ENCODE measurements around the gene C19orf38. TPM values are rescaled to one million over a fixed set of nuclear protein-coding genes. Genes with fewer than 3 reads are reported as not detected.
A peak's percentile ranks its signal among the peaks of the same experiment; 100 is the strongest.

The C19orf38 gene
- total and polyA plus RNA-seq, 9 of the 15 experiments (the other 6 are each of a cell fraction or from before 2014, with no cell fraction given): 0.14 to 0.18 TPM; not detected in 7

DNA sequence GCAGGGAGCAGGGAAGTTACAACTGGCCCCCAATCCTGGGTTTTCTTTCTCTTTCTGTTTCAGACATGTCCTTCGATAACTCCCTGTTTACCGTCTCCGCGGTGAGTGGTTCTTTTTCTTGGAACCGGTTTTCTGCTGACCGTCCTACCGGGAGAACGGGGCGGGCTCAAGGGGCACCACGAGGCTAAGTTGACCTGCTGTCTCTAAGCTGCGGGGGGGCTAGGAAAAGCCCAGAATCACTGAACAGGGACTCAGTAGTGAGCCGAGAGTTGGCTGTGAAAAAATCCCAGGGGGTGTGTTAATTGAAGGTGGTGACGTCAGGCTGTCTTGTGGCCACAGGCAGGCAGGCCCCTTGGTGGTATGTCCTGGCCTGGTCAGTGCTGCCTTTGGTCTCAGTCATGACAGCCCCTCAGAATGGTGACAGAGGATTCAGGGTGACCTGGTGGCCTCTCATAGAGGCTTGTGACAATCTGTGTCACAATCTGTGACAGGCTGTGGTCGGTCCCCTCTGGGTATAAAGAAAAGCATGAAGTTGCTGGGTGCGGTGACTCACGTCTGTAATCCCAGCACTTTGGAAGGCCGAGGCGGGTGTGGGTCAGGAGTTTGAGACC is 15.0 kb downstream of the C19orf38 start (continued):
- TF ChIP-seq, protein P1, sequence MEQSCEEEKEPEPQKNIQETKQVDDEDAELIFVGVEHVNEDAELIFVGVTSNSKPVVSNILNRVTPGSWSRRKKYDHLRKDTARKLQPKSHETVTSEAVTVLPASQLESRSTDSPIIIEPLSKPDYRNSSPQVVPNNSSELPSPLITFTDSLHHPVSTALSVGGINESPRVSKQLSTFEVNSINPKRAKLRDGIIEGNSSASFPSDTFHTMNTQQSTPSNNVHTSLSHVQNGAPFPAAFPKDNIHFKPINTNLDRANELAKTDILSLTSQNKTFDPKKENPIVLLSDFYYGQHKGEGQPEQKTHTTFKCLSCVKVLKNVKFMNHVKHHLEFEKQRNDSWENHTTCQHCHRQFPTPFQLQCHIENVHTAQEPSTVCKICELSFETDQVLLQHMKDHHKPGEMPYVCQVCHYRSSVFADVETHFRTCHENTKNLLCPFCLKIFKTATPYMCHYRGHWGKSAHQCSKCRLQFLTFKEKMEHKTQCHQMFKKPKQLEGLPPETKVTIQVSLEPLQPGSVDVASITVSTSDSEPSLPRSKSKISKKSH (CRISPR knock-in tag; IDR thresholded peaks at IDR 0.05): no peak
- TF ChIP-seq, protein P2, sequence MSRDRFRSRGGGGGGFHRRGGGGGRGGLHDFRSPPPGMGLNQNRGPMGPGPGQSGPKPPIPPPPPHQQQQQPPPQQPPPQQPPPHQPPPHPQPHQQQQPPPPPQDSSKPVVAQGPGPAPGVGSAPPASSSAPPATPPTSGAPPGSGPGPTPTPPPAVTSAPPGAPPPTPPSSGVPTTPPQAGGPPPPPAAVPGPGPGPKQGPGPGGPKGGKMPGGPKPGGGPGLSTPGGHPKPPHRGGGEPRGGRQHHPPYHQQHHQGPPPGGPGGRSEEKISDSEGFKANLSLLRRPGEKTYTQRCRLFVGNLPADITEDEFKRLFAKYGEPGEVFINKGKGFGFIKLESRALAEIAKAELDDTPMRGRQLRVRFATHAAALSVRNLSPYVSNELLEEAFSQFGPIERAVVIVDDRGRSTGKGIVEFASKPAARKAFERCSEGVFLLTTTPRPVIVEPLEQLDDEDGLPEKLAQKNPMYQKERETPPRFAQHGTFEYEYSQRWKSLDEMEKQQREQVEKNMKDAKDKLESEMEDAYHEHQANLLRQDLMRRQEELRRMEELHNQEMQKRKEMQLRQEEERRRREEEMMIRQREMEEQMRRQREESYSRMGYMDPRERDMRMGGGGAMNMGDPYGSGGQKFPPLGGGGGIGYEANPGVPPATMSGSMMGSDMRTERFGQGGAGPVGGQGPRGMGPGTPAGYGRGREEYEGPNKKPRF (IDR thresholded peaks at IDR 0.05; ENCODE audit: low read depth, low read length): no peak
- TF ChIP-seq ZNF282 (CRISPR knock-in tag; IDR thresholded peaks at IDR 0.05) (no peak), ZNF354B (CRISPR knock-in tag; IDR thresholded peaks at IDR 0.05) (no peak), ZNF24 (IDR thresholded peaks at IDR 0.05) (no peak), ZNF586 (CRISPR knock-in tag; conservative IDR thresholded peaks at IDR 0.05) (no peak), KLF10 (CRISPR knock-in tag; IDR thresholded peaks at IDR 0.05) (no peak), SMARCE1 (IDR thresholded peaks at IDR 0.05) (peak; percentile 64; the same call in 1 of the 2 replicates), LEF1 (IDR thresholded peaks at IDR 0.05) (peak; percentile 23; the same call in 1 of the 2 replicates), CREB1 (IDR thresholded peaks at IDR 0.05) (no peak), CREB1 (CRISPR knock-in tag; IDR thresholded peaks at IDR 0.05) (peak; percentile 66), KDM5B (IDR thresholded peaks at IDR 0.05; ENCODE audit: insufficient replicate concordance, low read depth, low read length) (no peak), BRF1 (IDR thresholded peaks at IDR 0.05; ENCODE audit: borderline replicate concordance, extremely low read depth, insufficient read length) (no peak), KDM1A (IDR thresholded peaks at IDR 0.05) (peak; percentile 97 to 98), JUN (IDR thresholded peaks at IDR 0.05; ENCODE audit: borderline replicate concordance, low read depth, low read length) (peak; percentile 58), JUN (CRISPR knock-in tag; IDR thresholded peaks at IDR 0.05; ENCODE audit: borderline replicate concordance) (no peak), EP300 (IDR thresholded peaks at IDR 0.05; ENCODE audit: low read length) (no peak)
- TF ChIP-seq, protein P3, sequence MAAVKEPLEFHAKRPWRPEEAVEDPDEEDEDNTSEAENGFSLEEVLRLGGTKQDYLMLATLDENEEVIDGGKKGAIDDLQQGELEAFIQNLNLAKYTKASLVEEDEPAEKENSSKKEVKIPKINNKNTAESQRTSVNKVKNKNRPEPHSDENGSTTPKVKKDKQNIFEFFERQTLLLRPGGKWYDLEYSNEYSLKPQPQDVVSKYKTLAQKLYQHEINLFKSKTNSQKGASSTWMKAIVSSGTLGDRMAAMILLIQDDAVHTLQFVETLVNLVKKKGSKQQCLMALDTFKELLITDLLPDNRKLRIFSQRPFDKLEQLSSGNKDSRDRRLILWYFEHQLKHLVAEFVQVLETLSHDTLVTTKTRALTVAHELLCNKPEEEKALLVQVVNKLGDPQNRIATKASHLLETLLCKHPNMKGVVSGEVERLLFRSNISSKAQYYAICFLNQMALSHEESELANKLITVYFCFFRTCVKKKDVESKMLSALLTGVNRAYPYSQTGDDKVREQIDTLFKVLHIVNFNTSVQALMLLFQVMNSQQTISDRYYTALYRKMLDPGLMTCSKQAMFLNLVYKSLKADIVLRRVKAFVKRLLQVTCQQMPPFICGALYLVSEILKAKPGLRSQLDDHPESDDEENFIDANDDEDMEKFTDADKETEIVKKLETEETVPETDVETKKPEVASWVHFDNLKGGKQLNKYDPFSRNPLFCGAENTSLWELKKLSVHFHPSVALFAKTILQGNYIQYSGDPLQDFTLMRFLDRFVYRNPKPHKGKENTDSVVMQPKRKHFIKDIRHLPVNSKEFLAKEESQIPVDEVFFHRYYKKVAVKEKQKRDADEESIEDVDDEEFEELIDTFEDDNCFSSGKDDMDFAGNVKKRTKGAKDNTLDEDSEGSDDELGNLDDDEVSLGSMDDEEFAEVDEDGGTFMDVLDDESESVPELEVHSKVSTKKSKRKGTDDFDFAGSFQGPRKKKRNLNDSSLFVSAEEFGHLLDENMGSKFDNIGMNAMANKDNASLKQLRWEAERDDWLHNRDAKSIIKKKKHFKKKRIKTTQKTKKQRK (IDR thresholded peaks at IDR 0.05; ENCODE audit: borderline replicate concordance, low read depth, low read length): no peak
- TF ChIP-seq, protein P4, sequence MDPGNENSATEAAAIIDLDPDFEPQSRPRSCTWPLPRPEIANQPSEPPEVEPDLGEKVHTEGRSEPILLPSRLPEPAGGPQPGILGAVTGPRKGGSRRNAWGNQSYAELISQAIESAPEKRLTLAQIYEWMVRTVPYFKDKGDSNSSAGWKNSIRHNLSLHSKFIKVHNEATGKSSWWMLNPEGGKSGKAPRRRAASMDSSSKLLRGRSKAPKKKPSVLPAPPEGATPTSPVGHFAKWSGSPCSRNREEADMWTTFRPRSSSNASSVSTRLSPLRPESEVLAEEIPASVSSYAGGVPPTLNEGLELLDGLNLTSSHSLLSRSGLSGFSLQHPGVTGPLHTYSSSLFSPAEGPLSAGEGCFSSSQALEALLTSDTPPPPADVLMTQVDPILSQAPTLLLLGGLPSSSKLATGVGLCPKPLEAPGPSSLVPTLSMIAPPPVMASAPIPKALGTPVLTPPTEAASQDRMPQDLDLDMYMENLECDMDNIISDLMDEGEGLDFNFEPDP (CRISPR knock-in tag; IDR thresholded peaks at IDR 0.05): no peak
- TF ChIP-seq, protein P5, sequence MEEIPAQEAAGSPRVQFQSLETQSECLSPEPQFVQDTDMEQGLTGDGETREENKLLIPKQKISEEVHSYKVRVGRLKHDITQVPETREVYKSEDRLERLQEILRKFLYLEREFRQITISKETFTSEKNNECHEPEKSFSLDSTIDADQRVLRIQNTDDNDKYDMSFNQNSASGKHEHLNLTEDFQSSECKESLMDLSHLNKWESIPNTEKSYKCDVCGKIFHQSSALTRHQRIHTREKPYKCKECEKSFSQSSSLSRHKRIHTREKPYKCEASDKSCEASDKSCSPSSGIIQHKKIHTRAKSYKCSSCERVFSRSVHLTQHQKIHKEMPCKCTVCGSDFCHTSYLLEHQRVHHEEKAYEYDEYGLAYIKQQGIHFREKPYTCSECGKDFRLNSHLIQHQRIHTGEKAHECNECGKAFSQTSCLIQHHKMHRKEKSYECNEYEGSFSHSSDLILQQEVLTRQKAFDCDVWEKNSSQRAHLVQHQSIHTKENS (CRISPR knock-in tag; IDR thresholded peaks at IDR 0.05): no peak

All from K562 (cell line).